ENCODE measurements around the gene TESK2.
"Not testable (repeated sequence)": the region's sequence is repeated elsewhere in the genome, so short reads cannot be mapped to it uniquely, and the experiment has no call there.

TESK2 gene

DNA sequence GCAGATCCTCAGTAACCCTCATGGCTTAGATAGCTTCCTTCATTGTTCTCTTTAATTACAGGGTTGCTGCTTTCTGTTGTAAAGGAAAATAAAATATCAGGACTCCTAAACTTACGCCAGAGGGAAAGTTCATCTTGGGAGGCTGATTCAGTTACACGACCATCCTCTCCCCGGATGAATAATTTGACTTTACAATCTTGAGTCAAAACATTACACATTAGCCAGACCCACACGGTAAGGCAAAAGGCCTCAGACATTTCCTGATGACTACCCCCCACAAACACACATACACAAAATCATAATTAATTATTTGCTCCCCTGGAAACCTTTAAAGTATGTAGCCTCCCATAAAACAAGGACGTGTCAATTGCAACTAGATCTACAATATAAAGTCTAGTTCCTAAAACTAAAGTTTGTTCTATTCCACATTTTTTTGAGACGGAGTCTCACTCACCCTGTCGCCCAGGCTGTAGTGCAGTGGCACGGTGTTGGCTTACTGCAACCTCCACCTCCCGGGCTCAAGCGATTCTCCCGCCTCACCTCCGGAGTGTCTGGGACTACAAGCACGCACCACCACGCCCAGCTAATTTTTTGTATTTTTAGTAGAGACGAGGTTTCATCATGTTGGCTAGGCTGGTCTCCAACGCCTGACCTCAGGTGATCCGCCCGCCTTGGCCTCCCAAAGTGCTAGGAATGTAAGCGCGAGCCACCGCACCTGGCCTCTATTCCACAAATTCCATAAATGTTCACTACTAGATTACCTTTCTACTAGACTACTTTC lies 31.6 kb upstream of the TESK2 start:
- TF ChIP-seq, protein P1, sequence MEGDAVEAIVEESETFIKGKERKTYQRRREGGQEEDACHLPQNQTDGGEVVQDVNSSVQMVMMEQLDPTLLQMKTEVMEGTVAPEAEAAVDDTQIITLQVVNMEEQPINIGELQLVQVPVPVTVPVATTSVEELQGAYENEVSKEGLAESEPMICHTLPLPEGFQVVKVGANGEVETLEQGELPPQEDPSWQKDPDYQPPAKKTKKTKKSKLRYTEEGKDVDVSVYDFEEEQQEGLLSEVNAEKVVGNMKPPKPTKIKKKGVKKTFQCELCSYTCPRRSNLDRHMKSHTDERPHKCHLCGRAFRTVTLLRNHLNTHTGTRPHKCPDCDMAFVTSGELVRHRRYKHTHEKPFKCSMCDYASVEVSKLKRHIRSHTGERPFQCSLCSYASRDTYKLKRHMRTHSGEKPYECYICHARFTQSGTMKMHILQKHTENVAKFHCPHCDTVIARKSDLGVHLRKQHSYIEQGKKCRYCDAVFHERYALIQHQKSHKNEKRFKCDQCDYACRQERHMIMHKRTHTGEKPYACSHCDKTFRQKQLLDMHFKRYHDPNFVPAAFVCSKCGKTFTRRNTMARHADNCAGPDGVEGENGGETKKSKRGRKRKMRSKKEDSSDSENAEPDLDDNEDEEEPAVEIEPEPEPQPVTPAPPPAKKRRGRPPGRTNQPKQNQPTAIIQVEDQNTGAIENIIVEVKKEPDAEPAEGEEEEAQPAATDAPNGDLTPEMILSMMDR (IDR thresholded peaks at IDR 0.05; ENCODE audit: extremely low read depth, missing control alignments), result no peak
- no peak for DNase-seq (ENCODE audit: low spot score)

DNA sequence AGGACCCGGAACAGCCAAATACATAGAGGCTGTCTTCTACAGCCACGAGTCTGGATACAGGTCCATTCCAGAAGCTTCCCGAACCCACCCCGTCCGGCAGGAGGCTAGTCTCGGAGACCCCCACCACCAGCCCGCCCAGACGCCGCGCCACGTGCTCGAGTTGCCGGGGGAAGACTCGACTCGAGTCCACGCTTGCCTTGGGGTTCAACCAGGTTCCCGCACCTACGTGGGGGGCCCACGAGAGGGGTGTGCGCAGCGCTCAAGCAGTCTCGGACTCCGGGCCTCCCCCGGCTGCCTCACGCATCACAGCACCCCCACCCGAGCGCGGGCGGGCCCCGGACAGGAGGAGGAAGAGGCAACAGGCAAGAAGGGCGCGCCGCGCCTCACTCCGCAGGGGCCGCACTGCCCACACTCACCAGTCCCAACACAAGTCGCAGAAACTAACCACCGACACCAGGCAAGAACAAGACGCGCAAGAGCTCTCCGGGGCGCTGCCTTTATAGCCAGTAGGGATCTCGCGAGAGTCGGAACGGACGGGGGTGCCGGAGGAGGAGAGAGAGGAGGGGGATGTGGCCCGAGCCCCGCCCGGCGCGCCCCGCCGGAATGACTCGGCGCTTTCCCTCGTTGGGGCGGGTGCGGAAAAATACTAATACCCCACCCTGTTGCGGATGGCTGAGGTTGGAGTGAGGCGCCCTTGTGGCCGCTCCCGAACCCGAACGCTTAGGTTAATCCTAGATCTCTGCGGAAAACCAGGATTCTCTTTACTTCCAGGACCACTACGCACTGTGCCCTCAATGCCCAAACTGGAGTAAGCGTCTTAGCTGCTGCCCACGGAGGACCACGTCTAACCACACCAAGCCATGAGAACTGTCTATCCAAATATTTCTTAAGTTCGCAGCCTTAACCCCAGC lies 30.7 kb upstream of the TESK2 start, which contains the start of gene PRDX1:
Gene PRDX1, minus strand, starts transcription at position 472 of the 911 bp plus-strand sequence. CDS start 2,841 bp downstream, outside the sequence.
- TF ChIP-seq, protein P1 (IDR thresholded peaks at IDR 0.05; ENCODE audit: extremely low read depth, missing control alignments), result no peak
- peak; percentile 93 for DNase-seq (ENCODE audit: low spot score)

DNA sequence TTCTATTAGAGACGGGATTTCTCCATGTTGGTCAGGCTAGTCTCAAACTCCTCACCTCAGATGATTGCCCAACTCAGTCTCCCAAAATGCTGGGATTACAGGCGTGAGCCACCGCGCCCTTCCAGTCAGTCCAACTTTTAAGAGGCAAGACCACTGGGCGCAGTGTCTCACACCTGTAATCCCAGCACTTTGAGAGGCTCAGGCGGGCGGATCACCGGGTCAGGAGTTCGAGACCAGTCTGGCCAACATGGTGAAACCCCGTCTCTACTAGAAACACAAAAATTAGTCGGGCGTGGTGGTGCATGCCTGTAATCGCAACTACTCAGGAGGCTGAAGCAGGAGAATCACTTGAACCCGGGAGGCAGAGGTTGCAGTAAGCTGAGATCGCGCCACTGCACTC lies 28.8 kb upstream of the TESK2 start:
- DNase-seq (ENCODE audit: low spot score), result not testable (repeated sequence)

DNA sequence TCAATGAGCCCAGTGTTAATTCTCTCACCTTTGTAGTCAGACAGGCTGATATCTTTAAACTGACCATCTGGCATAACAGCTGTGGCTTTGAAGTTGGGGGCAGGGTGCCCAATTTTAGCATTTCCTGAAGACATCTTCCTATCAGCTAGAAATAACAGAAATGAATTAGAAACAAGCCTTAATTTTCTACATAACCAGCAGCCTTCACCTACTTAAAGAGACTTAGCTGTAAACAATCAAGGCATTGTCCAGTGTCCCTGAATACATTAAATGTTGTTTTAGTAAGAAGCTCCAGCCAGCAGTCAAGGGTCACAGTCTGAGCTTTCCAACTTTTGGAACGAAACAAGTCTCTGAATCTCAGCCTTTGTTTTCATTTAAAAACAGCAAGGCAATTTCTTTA lies 27.9 kb upstream of the TESK2 start:
- DNase-seq (ENCODE audit: low spot score), result no peak
- TF ChIP-seq, protein P1 (IDR thresholded peaks at IDR 0.05; ENCODE audit: extremely low read depth, missing control alignments), result no peak

DNA sequence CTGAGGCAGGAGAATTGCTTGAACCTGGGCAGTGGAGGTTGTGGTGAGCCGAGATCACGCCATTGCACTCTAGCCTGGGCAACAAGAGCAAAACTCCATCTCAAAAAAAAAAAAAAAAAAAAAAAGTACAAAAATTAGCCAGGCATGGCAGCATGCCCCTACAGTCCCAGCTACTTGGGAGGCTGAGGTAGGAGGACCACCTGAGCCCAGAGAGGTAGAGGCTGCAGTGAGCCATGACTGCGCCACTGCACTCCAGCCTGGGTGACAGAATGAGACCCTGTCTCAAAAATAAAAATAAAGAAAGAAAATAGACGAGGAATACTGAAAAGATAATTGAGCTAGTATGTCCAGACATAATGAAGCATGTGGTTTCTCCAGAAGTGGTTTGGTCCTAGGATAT lies 27.4 kb upstream of the TESK2 start:
- not testable (repeated sequence) for DNase-seq (ENCODE audit: low spot score)

DNA sequence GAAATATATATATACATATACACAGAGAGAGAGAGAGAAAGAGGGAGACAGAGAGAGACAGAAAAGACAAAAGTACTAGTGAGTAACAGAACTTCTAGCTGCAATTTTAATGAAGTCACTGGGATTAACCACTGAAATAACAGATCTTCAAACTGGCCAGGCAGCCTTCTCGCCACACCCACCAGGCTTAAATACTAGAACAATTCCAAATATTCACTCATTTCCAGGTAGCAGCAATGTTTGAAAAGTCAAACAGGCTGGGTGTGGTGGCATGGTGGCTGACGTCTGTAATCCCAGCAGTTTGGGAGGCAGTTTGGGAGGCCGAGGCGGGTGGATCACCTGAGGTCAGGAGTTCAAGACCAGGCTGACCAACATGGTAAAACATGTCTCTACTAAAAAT lies 25.5 kb upstream of the TESK2 start:
- TF ChIP-seq, protein P1 (IDR thresholded peaks at IDR 0.05; ENCODE audit: extremely low read depth, missing control alignments), result no peak
- no peak for DNase-seq (ENCODE audit: low spot score)

DNA sequence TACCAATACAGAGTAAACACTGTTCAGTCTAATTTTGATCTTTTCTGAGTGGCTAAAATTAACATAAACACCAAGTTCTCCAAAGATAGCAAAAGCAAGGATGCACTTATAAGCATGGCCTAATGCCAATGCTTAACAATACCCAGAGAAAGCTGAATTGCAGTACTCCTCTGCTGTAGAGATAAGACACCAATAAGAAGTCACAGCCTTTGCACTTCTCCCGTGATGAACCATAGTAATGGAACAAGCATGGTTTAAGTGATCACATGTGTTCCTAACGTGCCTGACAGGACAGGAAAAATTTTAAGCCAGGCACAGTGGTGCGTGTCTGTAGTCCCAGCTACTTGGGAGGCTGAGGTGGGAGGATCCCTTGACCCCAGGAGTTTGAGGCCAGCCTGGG lies 25.1 kb upstream of the TESK2 start:
- DNase-seq (ENCODE audit: low spot score), result no peak
- TF ChIP-seq, protein P1 (IDR thresholded peaks at IDR 0.05; ENCODE audit: extremely low read depth, missing control alignments), result no peak

DNA sequence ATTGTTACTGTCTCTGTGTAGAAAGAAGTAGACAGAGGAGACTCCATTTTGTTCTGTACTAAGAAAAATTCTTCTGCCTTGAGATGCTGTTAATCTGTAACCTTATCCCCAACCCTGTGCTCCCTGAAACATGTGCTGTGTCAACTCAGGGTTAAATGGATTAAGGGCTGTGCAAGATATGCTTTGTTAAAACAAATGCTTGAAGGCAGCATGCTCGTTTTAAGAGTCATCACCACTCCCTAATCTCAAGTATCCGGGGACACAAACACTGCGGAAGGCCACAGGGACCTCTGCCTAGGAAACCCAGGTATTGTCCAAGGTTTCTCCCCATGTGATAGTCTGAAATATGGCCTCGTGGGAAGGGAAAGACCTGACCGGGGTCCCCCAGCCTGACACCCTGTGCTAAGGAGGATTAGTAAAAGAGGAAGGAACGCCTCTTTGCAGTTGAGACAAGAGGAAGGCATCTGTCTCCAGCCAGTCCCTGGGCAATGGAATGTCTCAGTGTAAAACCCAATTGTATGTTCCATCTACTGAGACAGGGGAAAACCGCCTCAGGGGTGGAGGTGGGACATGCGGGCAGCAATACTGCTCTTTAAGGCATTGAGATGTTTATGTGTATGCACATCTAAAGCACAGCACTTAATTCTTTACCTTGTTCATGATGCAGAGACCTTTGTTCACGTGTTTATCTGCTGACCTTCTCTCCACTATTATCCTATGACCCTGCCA lies 22.7 kb upstream of the TESK2 start:
- DNase-seq (ENCODE audit: low spot score), result not testable (repeated sequence)
